ENCODE measurements around the gene ANKRD27.
A peak's percentile ranks its signal among the peaks of the same experiment; 100 is the strongest.
"Not testable (repeated sequence)": the region's sequence is repeated elsewhere in the genome, so short reads cannot be mapped to it uniquely, and the experiment has no call there.

Gene ANKRD27

GRCh38 chr19:32704006-32704405, 29.0 kb upstream of the ANKRD27 start:
- 93 to 99% methylated on average over 2 of the region's 2 CpGs for WGBS, 2 experiments
- H3K4me1 ChIP-seq (ENCODE audit: control insufficient read depth, insufficient read depth, low read length); H3K9me3 ChIP-seq (ENCODE audit: control insufficient read depth, low read length); H3K36me3 ChIP-seq (ENCODE audit: control insufficient read depth, insufficient read depth, low read length); H3K27me3 ChIP-seq (ENCODE audit: control insufficient read depth, insufficient read depth, low read length, poor library complexity, severe bottlenecking); H3K4me3 ChIP-seq (ENCODE audit: insufficient read depth, low read depth, low read length); H3K27ac ChIP-seq (ENCODE audit: insufficient read depth, low read depth, low read length, poor library complexity, severe bottlenecking): not testable (repeated sequence)

GRCh38 chr19:32702010-32702409, 27.0 kb upstream of the ANKRD27 start:
- Histone ChIP-seq H3K27me3 (ENCODE audit: control insufficient read depth, insufficient read depth, low read length, poor library complexity, severe bottlenecking) (no peaks in the 10 kb centered on the region), H3K36me3 (ENCODE audit: control insufficient read depth, insufficient read depth, low read length) (no peaks in the 10 kb centered on the region), H3K9me3 (ENCODE audit: control insufficient read depth, low read length) (no peaks in the 10 kb centered on the region), H3K27ac (ENCODE audit: insufficient read depth, low read depth, low read length, poor library complexity, severe bottlenecking) (no peak overlapping the region), H3K4me3 (ENCODE audit: insufficient read depth, low read depth, low read length) (no peak overlapping the region), H3K4me1 (ENCODE audit: control insufficient read depth, insufficient read depth, low read length) (no peaks in the 10 kb centered on the region)
- WGBS, 2 experiments = 84 to 85% methylated on average over 5 of the region's 5 CpGs

GRCh38 chr19:32700129-32700528, 25.1 kb upstream of the ANKRD27 start:
- 94 to 95% methylated on average over 7 of the region's 7 CpGs for WGBS, 2 experiments
- not testable (repeated sequence) for H3K27ac ChIP-seq (ENCODE audit: insufficient read depth, low read depth, low read length, poor library complexity, severe bottlenecking); H3K4me3 ChIP-seq (ENCODE audit: insufficient read depth, low read depth, low read length); H3K27me3 ChIP-seq (ENCODE audit: control insufficient read depth, insufficient read depth, low read length, poor library complexity, severe bottlenecking); H3K4me1 ChIP-seq (ENCODE audit: control insufficient read depth, insufficient read depth, low read length); H3K36me3 ChIP-seq (ENCODE audit: control insufficient read depth, insufficient read depth, low read length); H3K9me3 ChIP-seq (ENCODE audit: control insufficient read depth, low read length)

GRCh38 chr19:32696771-32697170, 21.8 kb upstream of the ANKRD27 start:
- H3K9me3 ChIP-seq (ENCODE audit: control insufficient read depth, low read length); H3K4me1 ChIP-seq (ENCODE audit: control insufficient read depth, insufficient read depth, low read length); H3K36me3 ChIP-seq (ENCODE audit: control insufficient read depth, insufficient read depth, low read length); H3K27me3 ChIP-seq (ENCODE audit: control insufficient read depth, insufficient read depth, low read length, poor library complexity, severe bottlenecking); H3K4me3 ChIP-seq (ENCODE audit: insufficient read depth, low read depth, low read length); H3K27ac ChIP-seq (ENCODE audit: insufficient read depth, low read depth, low read length, poor library complexity, severe bottlenecking): not testable (repeated sequence)
- 97 to 98% methylated on average over 3 of the region's 3 CpGs for WGBS, 2 experiments

- not testable (repeated sequence) for H3K4me3 ChIP-seq (ENCODE audit: insufficient read depth, low read depth, low read length); H3K9me3 ChIP-seq (ENCODE audit: control insufficient read depth, low read length); H3K4me1 ChIP-seq (ENCODE audit: control insufficient read depth, insufficient read depth, low read length); H3K27ac ChIP-seq (ENCODE audit: insufficient read depth, low read depth, low read length, poor library complexity, severe bottlenecking); H3K36me3 ChIP-seq (ENCODE audit: control insufficient read depth, insufficient read depth, low read length)
- H3K27me3 ChIP-seq (ENCODE audit: control insufficient read depth, insufficient read depth, low read length, poor library complexity, severe bottlenecking) = peaks cover 14% of the 10 kb centered on the region
- WGBS, 2 experiments = 91 to 95% methylated on average over 5 to 6 of the region's 6 CpGs
Observed at GRCh38 chr19:32695506-32695905, 20.5 kb upstream of the ANKRD27 start.

- WGBS, 2 experiments = 94 to 96% methylated on average over 2 of the region's 2 CpGs
- not testable (repeated sequence) for H3K36me3 ChIP-seq (ENCODE audit: control insufficient read depth, insufficient read depth, low read length); H3K27ac ChIP-seq (ENCODE audit: insufficient read depth, low read depth, low read length, poor library complexity, severe bottlenecking); H3K9me3 ChIP-seq (ENCODE audit: control insufficient read depth, low read length); H3K4me1 ChIP-seq (ENCODE audit: control insufficient read depth, insufficient read depth, low read length); H3K4me3 ChIP-seq (ENCODE audit: insufficient read depth, low read depth, low read length)
- H3K27me3 ChIP-seq (ENCODE audit: control insufficient read depth, insufficient read depth, low read length, poor library complexity, severe bottlenecking) = peaks cover 14% of the 10 kb centered on the region
Observed at GRCh38 chr19:32694851-32695250, 19.9 kb upstream of the ANKRD27 start.

GRCh38 chr19:32694316-32694715, 19.3 kb upstream of the ANKRD27 start:
- H3K4me1 ChIP-seq (ENCODE audit: control insufficient read depth, insufficient read depth, low read length); H3K27ac ChIP-seq (ENCODE audit: insufficient read depth, low read depth, low read length, poor library complexity, severe bottlenecking); H3K36me3 ChIP-seq (ENCODE audit: control insufficient read depth, insufficient read depth, low read length); H3K9me3 ChIP-seq (ENCODE audit: control insufficient read depth, low read length); H3K4me3 ChIP-seq (ENCODE audit: insufficient read depth, low read depth, low read length): not testable (repeated sequence)
- peaks cover 14% of the 10 kb centered on the region for H3K27me3 ChIP-seq (ENCODE audit: control insufficient read depth, insufficient read depth, low read length, poor library complexity, severe bottlenecking)
- WGBS, 2 experiments = 90 to 94% methylated on average over 2 of the region's 2 CpGs

GRCh38 chr19:32693151-32694108, 18.4 kb upstream of the ANKRD27 start:
- H3K4me1 ChIP-seq (ENCODE audit: control insufficient read depth, insufficient read depth, low read length); H3K27ac ChIP-seq (ENCODE audit: insufficient read depth, low read depth, low read length, poor library complexity, severe bottlenecking): not testable (repeated sequence)
- 95% methylated on average over 20 of the region's 20 CpGs for WGBS, 2 experiments

GRCh38 chr19:32692727-32693061, 17.7 kb upstream of the ANKRD27 start:
- H3K36me3 ChIP-seq (ENCODE audit: control insufficient read depth, insufficient read depth, low read length) = no peaks in the 10 kb centered on the region
- 92 to 93% methylated on average over 7 of the region's 7 CpGs for WGBS, 2 experiments
- no peak overlapping the region for H3K27ac ChIP-seq (ENCODE audit: insufficient read depth, low read depth, low read length, poor library complexity, severe bottlenecking)
- H3K9me3 ChIP-seq (ENCODE audit: control insufficient read depth, low read length) = no peaks in the 10 kb centered on the region
- peak overlapping the region; percentile 57 for H3K4me3 ChIP-seq (ENCODE audit: insufficient read depth, low read depth, low read length)
- no peaks in the 10 kb centered on the region for H3K4me1 ChIP-seq (ENCODE audit: control insufficient read depth, insufficient read depth, low read length)
- peaks cover 14% of the 10 kb centered on the region for H3K27me3 ChIP-seq (ENCODE audit: control insufficient read depth, insufficient read depth, low read length, poor library complexity, severe bottlenecking)

More at GRCh38 chr19:32693151-32694108, 18.4 kb upstream of the ANKRD27 start:
- H3K27me3 ChIP-seq (ENCODE audit: control insufficient read depth, insufficient read depth, low read length, poor library complexity, severe bottlenecking) = peaks cover 14% of the 10 kb centered on the region
- not testable (repeated sequence) for H3K9me3 ChIP-seq (ENCODE audit: control insufficient read depth, low read length); H3K36me3 ChIP-seq (ENCODE audit: control insufficient read depth, insufficient read depth, low read length); H3K4me3 ChIP-seq (ENCODE audit: insufficient read depth, low read depth, low read length)

- Histone ChIP-seq H3K36me3 (ENCODE audit: control insufficient read depth, insufficient read depth, low read length) (no peaks in the 10 kb centered on the region), H3K27ac (ENCODE audit: insufficient read depth, low read depth, low read length, poor library complexity, severe bottlenecking) (no peak overlapping the region), H3K27me3 (ENCODE audit: control insufficient read depth, insufficient read depth, low read length, poor library complexity, severe bottlenecking) (peaks cover 14% of the 10 kb centered on the region), H3K4me1 (ENCODE audit: control insufficient read depth, insufficient read depth, low read length) (no peaks in the 10 kb centered on the region), H3K4me3 (ENCODE audit: insufficient read depth, low read depth, low read length) (peak overlapping the region; percentile 57), H3K9me3 (ENCODE audit: control insufficient read depth, low read length) (no peaks in the 10 kb centered on the region)
- WGBS, 2 experiments = 28 to 29% methylated on average over 93 of the region's 93 CpGs
Observed at GRCh38 chr19:32691952-32692726, 17.2 kb upstream of the ANKRD27 start.

Measured in ectodermal cell (in vitro differentiated cells).